PC-9 (cell line): Measurements from ENCODE around the gene SERPINH1. TPM values are rescaled to one million over a fixed set of nuclear protein-coding genes. Genes with fewer than 3 reads are reported as not detected.
A peak's percentile ranks its signal among the peaks of the same experiment; 100 is the strongest.

Experiments
- BruUV-seq: library from RNA; stranded (reverse); fragments of 400-500 nt; replicated peaks from 2 replicates; lab custom pipeline; 2021; lab: Mats Ljungman, UMichigan
- CTCF ChIA-PET: fragments of 300-600 bp; sonication (Branson Sonifier 250); formaldehyde crosslinking; loops from one replicate; lab custom pipeline; 2022; ENCODE audit warnings: antibody characterized with exemption; lab: Charles Lee
- POLR2A ChIA-PET: fragments of 300-600 bp; sonication (Branson Sonifier 250); formaldehyde crosslinking; loops from one replicate; lab custom pipeline; 2022; ENCODE audit warnings: antibody characterized with exemption; ENCODE audit not compliant: unreplicated experiment; lab: Charles Lee
- DNase-seq, 2 experiments: peaks; one replicate each; pipeline versions ENCODE4 v3.0.0 to v3.0.0-alpha.2; 2015 to 2022; ENCODE audit warnings: mixed read lengths in 1 of 2
- H2AFZ ChIP-seq: fragments of 200-600 bp; sonication (generic); 2 replicates; pipeline ENCODE4 v1.8.1; 2017; ENCODE audit warnings: antibody characterized with exemption
- H3F3A ChIP-seq: fragments of 200-600 bp; sonication (generic); 2 replicates; pipeline ENCODE4 v1.8.1; 2017; ENCODE audit warnings: antibody characterized with exemption, mild to moderate bottlenecking, low read depth; ENCODE audit not compliant: insufficient read depth
- H3K27ac ChIP-seq: fragments of 200-600 bp; sonication (generic); 2 replicates; pipeline ENCODE4 v1.6.1; 2016; ENCODE audit warnings: mixed run types
- H3K27me3 ChIP-seq: fragments of 200-600 bp; sonication (generic); 2 replicates; pipeline ENCODE4 v1.6.1; 2016; ENCODE audit warnings: low read depth, mixed run types; ENCODE audit not compliant: insufficient read depth
- H3K36me3 ChIP-seq: fragments of 200-600 bp; sonication (generic); 2 replicates; pipeline ENCODE4 v1.6.1; 2016; ENCODE audit warnings: low read depth, mixed run types
- H3K4me1 ChIP-seq: fragments of 200-600 bp; sonication (generic); replicated peaks from 2 replicates; pipeline ENCODE4 v1.6.1; 2016; ENCODE audit warnings: mixed run types; ENCODE audit not compliant: insufficient read depth
- H3K4me2 ChIP-seq: fragments of 200-600 bp; sonication (generic); 2 replicates; pipeline ENCODE4 v1.6.1; 2017; ENCODE audit warnings: mixed run types
- H3K4me3 ChIP-seq: fragments of 200-600 bp; sonication (generic); 2 replicates; pipeline ENCODE4 v1.6.1; 2016; ENCODE audit warnings: mixed run types
- H3K79me2 ChIP-seq: fragments of 200-600 bp; sonication (generic); 2 replicates; pipeline ENCODE4 v1.6.1; 2017; ENCODE audit warnings: low read depth, mixed run types
- H3K9me2 ChIP-seq: fragments of 200-600 bp; sonication (generic); 2 replicates; pipeline ENCODE4 v1.8.1; 2017; ENCODE audit warnings: mild to moderate bottlenecking; ENCODE audit not compliant: insufficient read depth
- H3K9me3 ChIP-seq: fragments of 200-600 bp; sonication (generic); 2 replicates; pipeline ENCODE4 v1.8.1; 2016; ENCODE audit warnings: low read depth; ENCODE audit not compliant: insufficient read depth
- H4K20me1 ChIP-seq: fragments of 200-600 bp; sonication (generic); 2 replicates; pipeline ENCODE4 v1.8.1; 2017; ENCODE audit not compliant: insufficient read depth
- EZH2 ChIP-seq: fragments of 200-600 bp; sonication (generic); IDR thresholded peaks from 2 replicates; pipeline ENCODE4 v1.8.0; 2017; ENCODE audit warnings: antibody characterized with exemption, low read depth
- intact Hi-C: fragments of 100-400 bp; cut with micrococcal nuclease; formaldehyde crosslinking; loops from one replicate; pipeline ENCODE4 v1.10.0; 2022; ENCODE audit not compliant: unreplicated experiment
- total RNA-seq: library from RNA; stranded (reverse); gene quantifications from 2 replicates; pipeline ENCODE4 v1.2.3, GENCODE V29; 2021
- TF ChIP-seq, protein P1 (sequence below): fragments of 200-600 bp; sonication (generic); conservative IDR thresholded peaks from 2 replicates; pipeline ENCODE4 v1.6.1; 2017; ENCODE audit warnings: mixed run types, antibody characterized with exemption, mild to moderate bottlenecking, moderate library complexity

The SERPINH1 gene
- total RNA-seq, 1 experiment from 2014 or later, result 152 TPM

DNA sequence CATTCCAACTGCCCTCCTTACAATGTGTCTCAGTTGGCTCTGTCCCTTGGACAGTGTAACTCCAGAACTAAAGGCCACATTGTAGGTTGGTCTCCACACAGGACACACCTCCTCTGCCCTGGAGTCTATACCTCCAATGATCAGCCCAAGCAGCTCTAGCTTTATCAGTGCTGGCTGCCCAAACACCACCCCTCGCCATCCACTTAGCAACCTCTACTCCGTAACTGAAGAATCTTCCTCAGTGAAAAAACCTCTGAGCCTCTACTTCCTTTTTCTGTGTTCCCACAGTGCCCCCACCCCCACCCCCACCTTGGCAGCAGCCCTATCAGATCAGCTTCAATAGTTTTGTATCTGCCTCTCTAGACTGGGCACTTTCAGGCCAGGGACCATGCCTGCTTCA, 33.4 kb downstream of the SERPINH1 start:
- Histone ChIP-seq H3K27me3 (0 out of 2 replicates have a peak, but pooled peaks cover 7% of the 10 kb centered on the region), H3K27ac (no peak overlapping the region), H3K9me3 (no peaks in the 10 kb centered on the region), H4K20me1 (no peaks in the 10 kb centered on the region), H3F3A (no peaks in the 10 kb centered on the region), H2AFZ (no peak overlapping the region), H3K4me3 (no peak overlapping the region), H3K4me1 (no peaks in the 10 kb centered on the region), H3K4me2 (no peak overlapping the region), H3K79me2 (no peaks in the 10 kb centered on the region), H3K36me3 (no peaks in the 10 kb centered on the region), H3K9me2 (no peaks in the 10 kb centered on the region)
- DNase-seq, result no peak
- intact Hi-C loops, result loop anchor here (5.0 kb wide), 1 partner anchor 207 kb away; no protein-coding TSS in a partner anchor
- ChIA-PET CTCF (no interaction called here), POLR2A (no interaction called here)
- no TSS peak for BruUV-seq
- TF ChIP-seq EZH2, result no peak
- TF ChIP-seq, protein P1, sequence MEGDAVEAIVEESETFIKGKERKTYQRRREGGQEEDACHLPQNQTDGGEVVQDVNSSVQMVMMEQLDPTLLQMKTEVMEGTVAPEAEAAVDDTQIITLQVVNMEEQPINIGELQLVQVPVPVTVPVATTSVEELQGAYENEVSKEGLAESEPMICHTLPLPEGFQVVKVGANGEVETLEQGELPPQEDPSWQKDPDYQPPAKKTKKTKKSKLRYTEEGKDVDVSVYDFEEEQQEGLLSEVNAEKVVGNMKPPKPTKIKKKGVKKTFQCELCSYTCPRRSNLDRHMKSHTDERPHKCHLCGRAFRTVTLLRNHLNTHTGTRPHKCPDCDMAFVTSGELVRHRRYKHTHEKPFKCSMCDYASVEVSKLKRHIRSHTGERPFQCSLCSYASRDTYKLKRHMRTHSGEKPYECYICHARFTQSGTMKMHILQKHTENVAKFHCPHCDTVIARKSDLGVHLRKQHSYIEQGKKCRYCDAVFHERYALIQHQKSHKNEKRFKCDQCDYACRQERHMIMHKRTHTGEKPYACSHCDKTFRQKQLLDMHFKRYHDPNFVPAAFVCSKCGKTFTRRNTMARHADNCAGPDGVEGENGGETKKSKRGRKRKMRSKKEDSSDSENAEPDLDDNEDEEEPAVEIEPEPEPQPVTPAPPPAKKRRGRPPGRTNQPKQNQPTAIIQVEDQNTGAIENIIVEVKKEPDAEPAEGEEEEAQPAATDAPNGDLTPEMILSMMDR, result no peak

DNA sequence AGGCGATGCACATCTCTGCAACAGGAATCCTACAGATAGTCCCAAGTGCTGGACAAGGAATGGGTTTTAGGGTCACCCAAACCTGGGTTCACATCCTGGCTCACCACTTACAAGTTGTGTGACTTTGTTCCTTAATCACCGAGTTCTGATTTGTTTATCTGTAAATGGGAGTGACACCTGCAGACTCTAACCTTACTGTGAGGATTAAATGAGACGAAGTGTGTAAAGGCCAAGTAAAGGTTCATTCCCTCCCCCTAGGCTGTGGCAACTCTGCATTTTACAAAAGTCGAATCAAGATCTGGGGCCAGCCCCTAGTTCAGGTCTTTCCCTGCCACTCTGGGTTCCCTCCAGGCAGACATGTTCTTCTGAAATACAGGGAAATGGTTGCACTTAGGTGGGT, 34.9 kb downstream of the SERPINH1 start:
- no peak overlapping the region for H2AFZ ChIP-seq
- H4K20me1 ChIP-seq, result no peaks in the 10 kb centered on the region
- no peaks in the 10 kb centered on the region for H3F3A ChIP-seq
- no peak for DNase-seq
- no peaks in the 10 kb centered on the region for H3K36me3 ChIP-seq
- H3K27me3 ChIP-seq, result 0 out of 2 replicates have a peak, but pooled peaks cover 7% of the 10 kb centered on the region
- no peak overlapping the region for H3K4me2 ChIP-seq
- no peaks in the 10 kb centered on the region for H3K9me3 ChIP-seq
- CTCF ChIA-PET, result interaction anchor here (0.5 kb wide), 1 partner anchor 181 kb away, joined by 11 read pairs; no protein-coding TSS in a partner anchor
- POLR2A ChIA-PET, result no interaction called here
- TF ChIP-seq, protein P1, result no peak
- no peak for TF ChIP-seq EZH2
- no TSS peak for BruUV-seq
- H3K79me2 ChIP-seq, result no peaks in the 10 kb centered on the region
- no peak overlapping the region for H3K27ac ChIP-seq
- intact Hi-C loops, result loop anchor here (5.0 kb wide), 1 partner anchor 205 kb away; no protein-coding TSS in a partner anchor
- no peak overlapping the region for H3K4me3 ChIP-seq
- H3K4me1 ChIP-seq, result no peaks in the 10 kb centered on the region
- H3K9me2 ChIP-seq, result no peaks in the 10 kb centered on the region

DNA sequence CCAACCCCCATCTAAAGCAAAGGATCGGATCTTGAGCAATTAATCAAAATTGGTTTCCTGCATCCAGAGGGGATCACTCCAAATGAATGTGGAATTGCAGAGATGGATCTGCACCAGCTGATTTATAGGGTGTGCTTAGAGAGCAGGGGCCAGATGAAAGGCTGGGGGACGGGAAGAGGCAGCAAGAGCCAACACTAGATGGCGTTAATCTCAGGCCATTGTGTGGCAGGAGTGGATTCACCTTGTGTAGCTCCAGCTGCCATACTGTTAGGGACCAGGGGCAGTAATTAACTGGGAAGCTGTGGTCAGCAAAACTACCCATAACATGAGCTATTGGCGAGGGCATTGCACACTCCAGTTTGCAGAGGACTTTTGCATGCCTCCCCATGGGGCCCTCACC, 35.6 kb downstream of the SERPINH1 start:
- Histone ChIP-seq H4K20me1 (no peaks in the 10 kb centered on the region), H3K9me2 (no peaks in the 10 kb centered on the region), H3K27ac (no peak overlapping the region), H3K4me2 (no peak overlapping the region), H3K36me3 (no peaks in the 10 kb centered on the region), H3F3A (no peaks in the 10 kb centered on the region), H3K27me3 (0 out of 2 replicates have a peak, but pooled peaks cover 7% of the 10 kb centered on the region), H3K4me1 (no peaks in the 10 kb centered on the region), H3K4me3 (no peak overlapping the region), H3K79me2 (no peaks in the 10 kb centered on the region), H3K9me3 (no peaks in the 10 kb centered on the region), H2AFZ (no peak overlapping the region)
- no TSS peak for BruUV-seq
- CTCF ChIA-PET, result interaction anchor here (0.5 to 0.7 kb wide), 3 partner anchors 12 to 180 kb away, joined by 3 to 12 read pairs (median 11); no protein-coding TSS in a partner anchor
- POLR2A ChIA-PET, result no interaction called here
- no peak for DNase-seq
- no peak for TF ChIP-seq EZH2
- TF ChIP-seq, protein P1, result peak; percentile 69
- intact Hi-C loops, result loop anchor here (5.0 kb wide), 1 partner anchor 205 kb away; no protein-coding TSS in a partner anchor
